ENCODE measurements around the gene SYT2. TPM values are rescaled to one million over a fixed set of nuclear protein-coding genes. Genes with fewer than 3 reads are reported as not detected.

Gene SYT2
- total RNA-seq, 1 experiment from 2014 or later = 12.1 TPM

DNA sequence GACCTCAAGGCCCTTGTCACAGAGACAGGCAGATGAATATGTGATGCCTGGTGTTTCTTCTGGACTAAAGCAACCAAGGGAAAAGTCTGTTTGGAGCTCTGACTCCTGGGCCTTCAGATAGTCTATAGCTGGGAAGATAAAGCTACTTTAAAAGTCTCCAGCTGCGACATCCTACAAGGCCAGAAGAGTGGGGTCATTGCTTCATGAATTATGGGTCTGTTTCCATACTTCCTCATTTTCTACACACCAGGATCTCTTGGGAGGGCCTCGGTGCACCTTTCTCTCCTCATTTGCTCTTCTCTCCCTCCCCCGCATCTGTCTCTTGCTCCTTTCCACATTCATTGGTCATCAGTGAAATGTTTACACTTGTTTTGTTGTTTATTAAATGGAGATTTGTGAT is 44.8 kb downstream of the SYT2 start:
- 0 out of 2 replicates have a peak, but pooled peaks cover 4% of the 10 kb centered on the region for H3K4me1 Mint-ChIP-seq
- H3K27ac Mint-ChIP-seq = no peak overlapping the region
- TF ChIP-seq MAX (CRISPR knock-in tag; IDR thresholded peaks at IDR 0.05) = no peak
- no peak for TF ChIP-seq ZBTB21 (CRISPR knock-in tag; IDR thresholded peaks at IDR 0.05; ENCODE audit: borderline replicate concordance)
- TF ChIP-seq ELF4 (CRISPR knock-in tag; IDR thresholded peaks at IDR 0.05; ENCODE audit: low read depth) = no peak
- TF ChIP-seq SMAD4 (CRISPR knock-in tag; IDR thresholded peaks at IDR 0.05) = no peak
- TF ChIP-seq, protein P1, sequence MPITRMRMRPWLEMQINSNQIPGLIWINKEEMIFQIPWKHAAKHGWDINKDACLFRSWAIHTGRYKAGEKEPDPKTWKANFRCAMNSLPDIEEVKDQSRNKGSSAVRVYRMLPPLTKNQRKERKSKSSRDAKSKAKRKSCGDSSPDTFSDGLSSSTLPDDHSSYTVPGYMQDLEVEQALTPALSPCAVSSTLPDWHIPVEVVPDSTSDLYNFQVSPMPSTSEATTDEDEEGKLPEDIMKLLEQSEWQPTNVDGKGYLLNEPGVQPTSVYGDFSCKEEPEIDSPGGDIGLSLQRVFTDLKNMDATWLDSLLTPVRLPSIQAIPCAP (CRISPR knock-in tag; IDR thresholded peaks at IDR 0.05) = no peak
- no peak for TF ChIP-seq CREB1 (CRISPR knock-in tag; IDR thresholded peaks at IDR 0.05)
- no peak for TF ChIP-seq JUN (CRISPR knock-in tag; IDR thresholded peaks at IDR 0.05)
- TF ChIP-seq HMGA2 (CRISPR knock-in tag; IDR thresholded peaks at IDR 0.05) = no peak
- H3K9me3 Mint-ChIP-seq = no peaks in the 10 kb centered on the region
- ChIA-PET POLR2A (no interaction called here), CTCF (interaction anchor here (0.7 kb wide), 1 partner anchor 39 kb away, joined by 3 read pairs; no protein-coding TSS in a partner anchor)
- H3K27me3 Mint-ChIP-seq (ENCODE audit: low read depth) = peaks cover 3% of the 10 kb centered on the region; the same call in 1 of the 2 replicates
- no peak overlapping the region for H3K4me3 Mint-ChIP-seq
- no peaks in the 10 kb centered on the region for H3K36me3 Mint-ChIP-seq
- no peak for DNase-seq (ENCODE audit: low spot score)
- no peak for ATAC-seq

GRCh38 chr1:202664083-202664482 is 46.2 kb downstream of the SYT2 start:
- no peak overlapping the region for H3K4me3 Mint-ChIP-seq
- ATAC-seq (no peak), DNase-seq (ENCODE audit: low spot score) (no peak)
- POLR2A ChIA-PET = no interaction called here
- H3K9me3 Mint-ChIP-seq = no peaks in the 10 kb centered on the region
- no peak overlapping the region for H3K27ac Mint-ChIP-seq
- no peaks in the 10 kb centered on the region for H3K36me3 Mint-ChIP-seq
- CTCF ChIA-PET = interaction anchor here (1.2 kb wide), 1 partner anchor 39 kb away, joined by 5 read pairs; no protein-coding TSS in a partner anchor
- TF ChIP-seq, protein P2, sequence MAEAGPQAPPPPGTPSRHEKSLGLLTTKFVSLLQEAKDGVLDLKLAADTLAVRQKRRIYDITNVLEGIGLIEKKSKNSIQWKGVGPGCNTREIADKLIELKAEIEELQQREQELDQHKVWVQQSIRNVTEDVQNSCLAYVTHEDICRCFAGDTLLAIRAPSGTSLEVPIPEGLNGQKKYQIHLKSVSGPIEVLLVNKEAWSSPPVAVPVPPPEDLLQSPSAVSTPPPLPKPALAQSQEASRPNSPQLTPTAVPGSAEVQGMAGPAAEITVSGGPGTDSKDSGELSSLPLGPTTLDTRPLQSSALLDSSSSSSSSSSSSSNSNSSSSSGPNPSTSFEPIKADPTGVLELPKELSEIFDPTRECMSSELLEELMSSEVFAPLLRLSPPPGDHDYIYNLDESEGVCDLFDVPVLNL (CRISPR knock-in tag; IDR thresholded peaks at IDR 0.05; ENCODE audit: borderline replicate concordance, low read depth) = no peak
- TF ChIP-seq HMGXB4 (CRISPR knock-in tag; IDR thresholded peaks at IDR 0.05) = no peak
- TF ChIP-seq PRRX2 (CRISPR knock-in tag; IDR thresholded peaks at IDR 0.05) = no peak
- no peak for TF ChIP-seq ETV6 (CRISPR knock-in tag; IDR thresholded peaks at IDR 0.05)
- TF ChIP-seq, protein P3, sequence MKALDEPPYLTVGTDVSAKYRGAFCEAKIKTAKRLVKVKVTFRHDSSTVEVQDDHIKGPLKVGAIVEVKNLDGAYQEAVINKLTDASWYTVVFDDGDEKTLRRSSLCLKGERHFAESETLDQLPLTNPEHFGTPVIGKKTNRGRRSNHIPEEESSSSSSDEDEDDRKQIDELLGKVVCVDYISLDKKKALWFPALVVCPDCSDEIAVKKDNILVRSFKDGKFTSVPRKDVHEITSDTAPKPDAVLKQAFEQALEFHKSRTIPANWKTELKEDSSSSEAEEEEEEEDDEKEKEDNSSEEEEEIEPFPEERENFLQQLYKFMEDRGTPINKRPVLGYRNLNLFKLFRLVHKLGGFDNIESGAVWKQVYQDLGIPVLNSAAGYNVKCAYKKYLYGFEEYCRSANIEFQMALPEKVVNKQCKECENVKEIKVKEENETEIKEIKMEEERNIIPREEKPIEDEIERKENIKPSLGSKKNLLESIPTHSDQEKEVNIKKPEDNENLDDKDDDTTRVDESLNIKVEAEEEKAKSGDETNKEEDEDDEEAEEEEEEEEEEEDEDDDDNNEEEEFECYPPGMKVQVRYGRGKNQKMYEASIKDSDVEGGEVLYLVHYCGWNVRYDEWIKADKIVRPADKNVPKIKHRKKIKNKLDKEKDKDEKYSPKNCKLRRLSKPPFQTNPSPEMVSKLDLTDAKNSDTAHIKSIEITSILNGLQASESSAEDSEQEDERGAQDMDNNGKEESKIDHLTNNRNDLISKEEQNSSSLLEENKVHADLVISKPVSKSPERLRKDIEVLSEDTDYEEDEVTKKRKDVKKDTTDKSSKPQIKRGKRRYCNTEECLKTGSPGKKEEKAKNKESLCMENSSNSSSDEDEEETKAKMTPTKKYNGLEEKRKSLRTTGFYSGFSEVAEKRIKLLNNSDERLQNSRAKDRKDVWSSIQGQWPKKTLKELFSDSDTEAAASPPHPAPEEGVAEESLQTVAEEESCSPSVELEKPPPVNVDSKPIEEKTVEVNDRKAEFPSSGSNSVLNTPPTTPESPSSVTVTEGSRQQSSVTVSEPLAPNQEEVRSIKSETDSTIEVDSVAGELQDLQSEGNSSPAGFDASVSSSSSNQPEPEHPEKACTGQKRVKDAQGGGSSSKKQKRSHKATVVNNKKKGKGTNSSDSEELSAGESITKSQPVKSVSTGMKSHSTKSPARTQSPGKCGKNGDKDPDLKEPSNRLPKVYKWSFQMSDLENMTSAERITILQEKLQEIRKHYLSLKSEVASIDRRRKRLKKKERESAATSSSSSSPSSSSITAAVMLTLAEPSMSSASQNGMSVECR (CRISPR knock-in tag; IDR thresholded peaks at IDR 0.05; ENCODE audit: borderline replicate concordance) = no peak
- no peak for TF ChIP-seq RORB (CRISPR knock-in tag; IDR thresholded peaks at IDR 0.05)
- H3K4me1 Mint-ChIP-seq = peaks cover 5% of the 10 kb centered on the region; the same call in 1 of the 2 replicates
- peaks cover 3% of the 10 kb centered on the region; the same call in 1 of the 2 replicates for H3K27me3 Mint-ChIP-seq (ENCODE audit: low read depth)

DNA sequence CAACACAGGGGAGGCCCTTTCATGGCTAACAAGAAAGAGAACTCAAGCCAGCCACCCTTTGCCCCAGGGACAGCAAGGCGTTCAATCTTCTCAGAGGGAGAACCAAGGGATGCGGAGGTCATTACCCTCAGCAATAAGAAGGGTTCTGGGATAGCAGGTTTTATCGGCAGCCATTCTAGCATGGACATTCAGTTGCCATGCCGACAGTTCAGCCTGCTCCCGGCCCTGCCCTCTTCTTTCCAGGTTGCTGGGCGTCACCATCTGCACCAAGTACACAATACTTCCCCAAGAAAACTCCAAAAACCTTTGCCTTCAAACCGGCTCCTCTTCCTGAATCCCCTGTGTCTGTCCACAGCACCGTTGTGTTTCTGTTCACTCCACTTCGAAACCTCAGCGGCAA is 47.1 kb downstream of the SYT2 start:
- POLR2A ChIA-PET = no interaction called here
- Mint-ChIP-seq H3K27ac (no peak overlapping the region), H3K27me3 (ENCODE audit: low read depth) (peaks cover 3% of the 10 kb centered on the region; the same call in 1 of the 2 replicates), H3K36me3 (no peaks in the 10 kb centered on the region), H3K4me3 (no peak overlapping the region), H3K9me3 (no peaks in the 10 kb centered on the region), H3K4me1 (peaks cover 7% of the 10 kb centered on the region; the same call in 1 of the 2 replicates)
- CTCF ChIA-PET = no interaction called here
- DNase-seq (ENCODE audit: low spot score) = no peak
- no peak for ATAC-seq
- TF ChIP-seq TCF7 (CRISPR knock-in tag; IDR thresholded peaks at IDR 0.05; ENCODE audit: low read depth) (no peak), JUN (CRISPR knock-in tag; IDR thresholded peaks at IDR 0.05) (no peak), ZNF423 (CRISPR knock-in tag; IDR thresholded peaks at IDR 0.05) (no peak), ZNF219 (CRISPR knock-in tag; IDR thresholded peaks at IDR 0.05; ENCODE audit: borderline replicate concordance) (no peak), PREB (CRISPR knock-in tag; IDR thresholded peaks at IDR 0.05; ENCODE audit: borderline replicate concordance) (no peak), ZBTB43 (CRISPR knock-in tag; IDR thresholded peaks at IDR 0.05) (no peak)
- TF ChIP-seq, protein P4, sequence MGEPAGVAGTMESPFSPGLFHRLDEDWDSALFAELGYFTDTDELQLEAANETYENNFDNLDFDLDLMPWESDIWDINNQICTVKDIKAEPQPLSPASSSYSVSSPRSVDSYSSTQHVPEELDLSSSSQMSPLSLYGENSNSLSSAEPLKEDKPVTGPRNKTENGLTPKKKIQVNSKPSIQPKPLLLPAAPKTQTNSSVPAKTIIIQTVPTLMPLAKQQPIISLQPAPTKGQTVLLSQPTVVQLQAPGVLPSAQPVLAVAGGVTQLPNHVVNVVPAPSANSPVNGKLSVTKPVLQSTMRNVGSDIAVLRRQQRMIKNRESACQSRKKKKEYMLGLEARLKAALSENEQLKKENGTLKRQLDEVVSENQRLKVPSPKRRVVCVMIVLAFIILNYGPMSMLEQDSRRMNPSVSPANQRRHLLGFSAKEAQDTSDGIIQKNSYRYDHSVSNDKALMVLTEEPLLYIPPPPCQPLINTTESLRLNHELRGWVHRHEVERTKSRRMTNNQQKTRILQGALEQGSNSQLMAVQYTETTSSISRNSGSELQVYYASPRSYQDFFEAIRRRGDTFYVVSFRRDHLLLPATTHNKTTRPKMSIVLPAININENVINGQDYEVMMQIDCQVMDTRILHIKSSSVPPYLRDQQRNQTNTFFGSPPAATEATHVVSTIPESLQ (CRISPR knock-in tag; IDR thresholded peaks at IDR 0.05) = no peak

All from WTC11 (cell line).